IPS-NIHi11 (cell line): ENCODE measurements around the gene CATSPERE.
"Not testable (repeated sequence)": the region's sequence is repeated elsewhere in the genome, so short reads cannot be mapped to it uniquely, and the experiment has no call there.

Experiments used
- DNase-seq: peaks from one replicate; pipeline ENCODE4 v3.0.0; 2012; ENCODE audit warnings: mixed read lengths, low spot score

Gene CATSPERE

GRCh38 chr1:244636488-244637259 is 175.6 kb downstream of the CATSPERE start:
- DNase-seq = peak; percentile 14

- DNase-seq = no peak
These were observed 178.5 kb downstream of the CATSPERE start for GRCh38 chr1:244639561-244639960.

GRCh38 chr1:244640917-244641316 is 179.8 kb downstream of the CATSPERE start:
- DNase-seq = no peak

- DNase-seq = no peak
These were observed 181.5 kb downstream of the CATSPERE start for GRCh38 chr1:244642526-244642925.

GRCh38 chr1:244642988-244643387 is 181.9 kb downstream of the CATSPERE start:
- DNase-seq = no peak

GRCh38 chr1:244645414-244645813 is 184.3 kb downstream of the CATSPERE start:
- DNase-seq = no peak

- DNase-seq = no peak
These were observed 184.8 kb downstream of the CATSPERE start for GRCh38 chr1:244645890-244646289.

- no peak for DNase-seq
These were observed 186.7 kb downstream of the CATSPERE start for GRCh38 chr1:244647819-244648218.

- DNase-seq = peak; percentile 17
These were observed 191.0 kb downstream of the CATSPERE start for GRCh38 chr1:244651956-244652622.

- DNase-seq = peak; percentile 96
These were observed 191.8 kb downstream of the CATSPERE start, which contains the start of gene DESI2 for GRCh38 chr1:244652623-244653438. DESI2 (plus strand) TSS chr1:244653126; CDS start chr1:244653314, 188 bp downstream.

GRCh38 chr1:244653439-244654107 is 192.5 kb downstream of the CATSPERE start:
- DNase-seq = no peak

GRCh38 chr1:244654108-244655038 is 193.3 kb downstream of the CATSPERE start:
- DNase-seq = no peak

GRCh38 chr1:244655186-244655585 is 194.1 kb downstream of the CATSPERE start:
- DNase-seq = no peak

GRCh38 chr1:244657421-244657820 is 196.3 kb downstream of the CATSPERE start:
- DNase-seq = no peak

- no peak for DNase-seq
These were observed 198.6 kb downstream of the CATSPERE start for GRCh38 chr1:244659694-244660093.

GRCh38 chr1:244660595-244660994 is 199.5 kb downstream of the CATSPERE start:
- no peak for DNase-seq

- not testable (repeated sequence) for DNase-seq
These were observed 200.7 kb downstream of the CATSPERE start for GRCh38 chr1:244661569-244662312.

GRCh38 chr1:244662599-244662998 is 201.5 kb downstream of the CATSPERE start:
- no peak for DNase-seq

GRCh38 chr1:244664353-244664752 is 203.3 kb downstream of the CATSPERE start:
- DNase-seq = no peak

- DNase-seq = no peak
These were observed 204.7 kb downstream of the CATSPERE start for GRCh38 chr1:244665771-244666217.
